GM12892 (cell line): Measurements from ENCODE around the gene IFITM1.
A peak's percentile ranks its signal among the peaks of the same experiment; 100 is the strongest.
"Not testable (repeated sequence)": the region's sequence is repeated elsewhere in the genome, so short reads cannot be mapped to it uniquely, and the experiment has no call there.

ENCODE experiments used
- DNase-seq: peaks from one replicate; pipeline ENCODE4 v3.0.0; 2011; ENCODE audit not compliant: insufficient read length
- FAIRE-seq: peaks from 2 replicates; lab custom pipeline; 2011; peaks lifted over from hg19 to GRCh38; lab: Jason Lieb, UNC
- POLR2A ChIP-seq: IDR thresholded peaks from 2 replicates; pipeline ENCODE4 v1.6.1; 2011; ENCODE audit warnings: low read depth, low read length, control low read depth
- POLR2AphosphoS5 ChIP-seq: IDR thresholded peaks from 2 replicates; pipeline ENCODE4 v1.6.1; 2011; ENCODE audit warnings: low read depth, low read length, control low read depth
- TAF1 ChIP-seq: IDR thresholded peaks from 2 replicates; pipeline ENCODE4 v1.6.1; 2011; ENCODE audit warnings: low read depth, mild to moderate bottlenecking, control low read depth, low read length, borderline replicate concordance

The IFITM1 gene

GRCh38 chr11:284105-285020 is 29.5 kb upstream of the IFITM1 start:
- FAIRE-seq (no peak), DNase-seq (peak; percentile 12)
- no peak for TF ChIP-seq POLR2AphosphoS5

DNA sequence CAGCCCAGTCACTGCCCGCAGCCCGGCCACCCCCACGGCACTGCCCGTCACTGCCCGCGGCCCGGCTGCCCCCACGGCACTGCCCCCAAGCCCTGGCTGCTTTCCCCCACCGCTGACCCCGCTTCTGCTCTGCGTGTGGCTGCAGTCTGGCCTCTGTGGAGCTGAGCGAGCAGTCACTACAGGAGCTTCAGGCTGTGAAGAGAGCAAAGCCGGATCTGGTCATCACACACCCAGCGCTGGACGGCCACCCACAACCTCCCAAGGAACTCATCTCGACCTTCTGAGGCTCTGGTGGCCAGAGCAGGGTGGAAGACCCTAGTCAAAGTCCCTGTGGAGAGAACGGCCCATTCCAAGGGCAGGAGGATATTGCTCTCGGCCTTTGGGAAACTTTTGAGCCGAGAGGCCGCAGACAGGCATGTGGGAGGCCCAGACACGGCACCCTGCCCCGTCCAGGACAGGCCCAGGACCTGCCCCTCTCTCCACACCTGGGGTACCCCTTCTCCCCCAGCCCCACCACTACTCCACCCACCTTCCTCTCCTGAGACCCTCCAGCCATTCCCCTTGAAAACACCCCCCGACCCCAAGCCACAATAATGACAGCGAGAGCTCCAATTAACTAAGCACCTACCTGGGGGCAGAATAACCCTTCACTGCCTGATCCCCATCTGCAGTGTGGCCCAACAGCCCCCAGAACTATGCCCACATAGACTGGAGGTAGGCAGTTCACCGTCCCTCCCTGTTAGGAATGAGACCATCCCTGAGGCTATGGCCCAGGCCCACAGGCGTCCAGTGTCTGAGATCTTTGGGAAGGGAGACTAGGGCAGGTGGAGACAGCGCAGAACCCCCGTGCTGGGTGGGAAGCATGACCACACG is 28.6 kb upstream of the IFITM1 start:
- peak; percentile 12 for DNase-seq
- peak; percentile 36 for FAIRE-seq
- TF ChIP-seq POLR2AphosphoS5 = no peak
- no peak for TF ChIP-seq TAF1
- no peak for TF ChIP-seq POLR2A

GRCh38 chr11:285894-286220 is 28.0 kb upstream of the IFITM1 start:
- TF ChIP-seq TAF1 = no peak
- TF ChIP-seq POLR2A = no peak
- no peak for TF ChIP-seq POLR2AphosphoS5
- DNase-seq (no peak), FAIRE-seq (no peak)

DNA sequence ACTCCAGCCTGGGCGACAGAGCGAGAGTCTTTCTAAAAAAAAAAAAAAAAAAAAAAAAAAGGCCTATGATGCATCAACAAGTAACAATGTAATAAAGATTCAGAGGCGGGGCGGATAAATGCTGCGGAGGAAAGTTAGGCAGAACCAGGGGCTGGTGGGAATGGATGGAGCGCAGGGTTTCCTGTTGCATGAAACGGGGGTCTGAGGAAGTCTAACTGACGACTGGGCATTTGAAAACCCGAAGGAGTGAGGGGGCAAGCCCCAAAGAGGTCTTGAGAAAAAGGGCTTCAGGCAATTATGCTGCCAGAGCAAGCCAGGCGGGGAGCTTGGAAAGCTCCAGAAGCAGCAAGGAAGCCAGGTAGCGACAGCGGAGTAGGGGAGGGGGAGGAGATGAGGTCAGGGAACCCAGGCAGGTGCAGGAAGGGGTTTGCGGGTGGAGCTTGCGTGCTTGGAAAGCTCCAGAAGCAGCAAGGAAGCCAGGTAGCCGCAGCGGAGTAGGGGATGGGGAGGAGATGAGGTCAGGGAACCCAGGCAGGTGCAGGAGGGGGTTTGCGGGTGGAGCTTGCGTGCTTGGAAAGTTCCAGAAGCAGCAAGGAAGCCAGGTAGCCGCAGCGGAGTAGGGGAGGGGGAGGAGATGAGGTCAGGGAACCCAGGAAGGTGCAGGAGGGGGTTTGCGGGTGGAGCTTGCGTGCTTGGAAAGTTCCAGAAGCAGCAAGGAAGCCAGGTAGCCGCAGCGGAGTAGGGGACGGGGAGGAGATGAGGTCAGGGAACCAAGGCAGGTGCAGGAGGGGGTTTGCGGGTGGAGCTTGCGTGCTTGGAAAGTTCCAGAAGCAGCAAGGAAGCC is 26.6 kb upstream of the IFITM1 start:
- FAIRE-seq = not testable (repeated sequence)
- DNase-seq = peak; percentile 18

- TF ChIP-seq POLR2AphosphoS5 (no peak), POLR2A (no peak), TAF1 (no peak)
- DNase-seq = peak; percentile 17
- no peak for FAIRE-seq
These were observed 25.9 kb upstream of the IFITM1 start for GRCh38 chr11:287821-288477.

GRCh38 chr11:288478-289397 is 25.1 kb upstream of the IFITM1 start, which contains the start of gene PGGHG:
TSS of gene PGGHG (plus strand) at chr11:289126. CDS start at chr11:289817, 691 bp downstream.
- FAIRE-seq (peak; percentile 69), DNase-seq (peak; percentile 95)
- TF ChIP-seq POLR2AphosphoS5 (no peak), POLR2A (no peak), TAF1 (no peak)

DNA sequence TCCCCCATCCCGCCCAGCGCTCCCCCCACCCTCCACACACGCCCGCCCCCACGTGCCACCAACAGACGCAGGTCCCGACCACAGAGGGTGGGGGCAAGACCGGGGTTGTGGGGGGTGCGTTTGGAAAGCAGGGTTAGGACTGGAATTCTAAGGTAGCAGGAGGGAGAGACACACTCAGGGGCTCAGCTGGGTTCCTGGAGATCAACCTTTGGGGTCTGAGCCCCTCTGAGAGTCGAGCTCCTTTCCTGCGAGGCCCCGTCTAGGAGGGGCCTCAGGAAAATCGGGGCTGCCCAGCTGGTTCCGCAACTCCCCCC is 24.5 kb upstream of the IFITM1 start:
- no peak for DNase-seq
- no peak for TF ChIP-seq POLR2AphosphoS5
- no peak for TF ChIP-seq TAF1
- TF ChIP-seq POLR2A = no peak
- peak; percentile 83 for FAIRE-seq

GRCh38 chr11:289712-290620 is 23.9 kb upstream of the IFITM1 start:
- DNase-seq (no peak), FAIRE-seq (no peak)
- TF ChIP-seq TAF1 (no peak), POLR2AphosphoS5 (no peak), POLR2A (no peak)

- TF ChIP-seq TAF1 (no peak), POLR2AphosphoS5 (no peak), POLR2A (no peak)
- DNase-seq (no peak), FAIRE-seq (no peak)
These were observed 23.1 kb upstream of the IFITM1 start for GRCh38 chr11:290621-291231.
